ENCODE measurements around the gene NUP42. TPM values are rescaled to one million over a fixed set of nuclear protein-coding genes. Genes with fewer than 3 reads are reported as not detected.

Gene NUP42
- total and polyA plus RNA-seq, 9 of the 15 experiments (the other 6 are each of a cell fraction or from before 2014, with no cell fraction given) = 41.8 to 86.4 (median 71.2) TPM

GRCh38 chr7:23181684-23182553, at the start of gene NUP42 (continued):
- TF ChIP-seq HSF4 (CRISPR knock-in tag; IDR thresholded peaks at IDR 0.05; ENCODE audit: borderline replicate concordance) (no peak), ZNF79 (CRISPR knock-in tag; IDR thresholded peaks at IDR 0.05; ENCODE audit: low read depth) (no peak), BRF1 (IDR thresholded peaks at IDR 0.05; ENCODE audit: borderline replicate concordance, extremely low read depth, insufficient read length) (no peak), GTF2F1 (IDR thresholded peaks at IDR 0.05; ENCODE audit: low read depth, low read length) (peak; percentile 64; the same call in 1 of the 2 replicates), ZNF507 (tag; conservative IDR thresholded peaks at IDR 0.05) (no peak), NR0B1 (IDR thresholded peaks at IDR 0.05; ENCODE audit: partially characterized antibody) (no peak), SRSF7 (optimal IDR thresholded peaks at IDR 0.05; ENCODE audit: low read depth, low read length) (no peak), E2F5 (CRISPR knock-in tag; IDR thresholded peaks at IDR 0.05) (no peak; the same call in 1 of the 2 replicates), BACH1 (tag; IDR thresholded peaks at IDR 0.05) (peak; percentile 66; the same call in 1 of the 2 replicates), SP2 (IDR thresholded peaks at IDR 0.05; ENCODE audit: extremely low read depth, low read depth, low read length, poor library complexity, severe bottlenecking) (no peak), ZBTB17 (CRISPR knock-in tag; IDR thresholded peaks at IDR 0.05) (0 out of 2 replicates have a peak, but pooled peaks have one; percentile 57), ZNF717 (CRISPR knock-in tag; IDR thresholded peaks at IDR 0.05) (no peak), RFX1 (IDR thresholded peaks at IDR 0.05) (peak; percentile 31; the same call in 1 of the 2 replicates), KDM1A (IDR thresholded peaks at IDR 0.05) (no peak), ARID2 (IDR thresholded peaks at IDR 0.05) (no peak), PRPF4 (IDR thresholded peaks at IDR 0.05; ENCODE audit: insufficient read depth, low read depth, low read length, poor library complexity, severe bottlenecking) (peak; percentile 70)
- TF ChIP-seq, protein P1, sequence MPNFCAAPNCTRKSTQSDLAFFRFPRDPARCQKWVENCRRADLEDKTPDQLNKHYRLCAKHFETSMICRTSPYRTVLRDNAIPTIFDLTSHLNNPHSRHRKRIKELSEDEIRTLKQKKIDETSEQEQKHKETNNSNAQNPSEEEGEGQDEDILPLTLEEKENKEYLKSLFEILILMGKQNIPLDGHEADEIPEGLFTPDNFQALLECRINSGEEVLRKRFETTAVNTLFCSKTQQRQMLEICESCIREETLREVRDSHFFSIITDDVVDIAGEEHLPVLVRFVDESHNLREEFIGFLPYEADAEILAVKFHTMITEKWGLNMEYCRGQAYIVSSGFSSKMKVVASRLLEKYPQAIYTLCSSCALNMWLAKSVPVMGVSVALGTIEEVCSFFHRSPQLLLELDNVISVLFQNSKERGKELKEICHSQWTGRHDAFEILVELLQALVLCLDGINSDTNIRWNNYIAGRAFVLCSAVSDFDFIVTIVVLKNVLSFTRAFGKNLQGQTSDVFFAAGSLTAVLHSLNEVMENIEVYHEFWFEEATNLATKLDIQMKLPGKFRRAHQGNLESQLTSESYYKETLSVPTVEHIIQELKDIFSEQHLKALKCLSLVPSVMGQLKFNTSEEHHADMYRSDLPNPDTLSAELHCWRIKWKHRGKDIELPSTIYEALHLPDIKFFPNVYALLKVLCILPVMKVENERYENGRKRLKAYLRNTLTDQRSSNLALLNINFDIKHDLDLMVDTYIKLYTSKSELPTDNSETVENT (CRISPR knock-in tag; IDR thresholded peaks at IDR 0.05) = peak; percentile 71
- TF ChIP-seq, protein P2, sequence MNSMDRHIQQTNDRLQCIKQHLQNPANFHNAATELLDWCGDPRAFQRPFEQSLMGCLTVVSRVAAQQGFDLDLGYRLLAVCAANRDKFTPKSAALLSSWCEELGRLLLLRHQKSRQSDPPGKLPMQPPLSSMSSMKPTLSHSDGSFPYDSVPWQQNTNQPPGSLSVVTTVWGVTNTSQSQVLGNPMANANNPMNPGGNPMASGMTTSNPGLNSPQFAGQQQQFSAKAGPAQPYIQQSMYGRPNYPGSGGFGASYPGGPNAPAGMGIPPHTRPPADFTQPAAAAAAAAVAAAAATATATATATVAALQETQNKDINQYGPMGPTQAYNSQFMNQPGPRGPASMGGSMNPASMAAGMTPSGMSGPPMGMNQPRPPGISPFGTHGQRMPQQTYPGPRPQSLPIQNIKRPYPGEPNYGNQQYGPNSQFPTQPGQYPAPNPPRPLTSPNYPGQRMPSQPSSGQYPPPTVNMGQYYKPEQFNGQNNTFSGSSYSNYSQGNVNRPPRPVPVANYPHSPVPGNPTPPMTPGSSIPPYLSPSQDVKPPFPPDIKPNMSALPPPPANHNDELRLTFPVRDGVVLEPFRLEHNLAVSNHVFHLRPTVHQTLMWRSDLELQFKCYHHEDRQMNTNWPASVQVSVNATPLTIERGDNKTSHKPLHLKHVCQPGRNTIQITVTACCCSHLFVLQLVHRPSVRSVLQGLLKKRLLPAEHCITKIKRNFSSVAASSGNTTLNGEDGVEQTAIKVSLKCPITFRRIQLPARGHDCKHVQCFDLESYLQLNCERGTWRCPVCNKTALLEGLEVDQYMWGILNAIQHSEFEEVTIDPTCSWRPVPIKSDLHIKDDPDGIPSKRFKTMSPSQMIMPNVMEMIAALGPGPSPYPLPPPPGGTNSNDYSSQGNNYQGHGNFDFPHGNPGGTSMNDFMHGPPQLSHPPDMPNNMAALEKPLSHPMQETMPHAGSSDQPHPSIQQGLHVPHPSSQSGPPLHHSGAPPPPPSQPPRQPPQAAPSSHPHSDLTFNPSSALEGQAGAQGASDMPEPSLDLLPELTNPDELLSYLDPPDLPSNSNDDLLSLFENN (IDR thresholded peaks at IDR 0.05; ENCODE audit: low read depth in 2 of 2, low read length in 2 of 2) = no peak
